Trophoblast cell (in vitro differentiated cells and primary cell): ENCODE results near the gene IFNL1.

ENCODE experiments used
- DNase-seq, 2 donors: peaks; one replicate each; pipeline ENCODE4 v3.0.0-alpha.2; 2016
- H2AFZ ChIP-seq: 2 replicates; pipeline ENCODE4 v1.6.1; 2013; ENCODE audit warnings: low read length, moderate library complexity, mild to moderate bottlenecking; ENCODE audit not compliant: insufficient read depth, poor library complexity
- H2AK5ac ChIP-seq: 2 replicates; pipeline ENCODE4 v1.6.1; 2013; ENCODE audit warnings: mild to moderate bottlenecking, low read length
- H2BK120ac ChIP-seq: 2 replicates; pipeline ENCODE4 v1.6.1; 2013; ENCODE audit warnings: low read length, mild to moderate bottlenecking, moderate library complexity; ENCODE audit not compliant: insufficient read depth, poor library complexity
- H2BK12ac ChIP-seq: 2 replicates; pipeline ENCODE4 v1.6.1; 2013; ENCODE audit warnings: mild to moderate bottlenecking, low read length, moderate library complexity
- H2BK5ac ChIP-seq: 2 replicates; pipeline ENCODE4 v1.6.1; 2013; ENCODE audit warnings: low read length, low read depth, moderate library complexity, mild to moderate bottlenecking; ENCODE audit not compliant: poor library complexity
- H3K14ac ChIP-seq: 2 replicates; pipeline ENCODE4 v1.6.1; 2013; ENCODE audit warnings: mild to moderate bottlenecking, low read length
- H3K18ac ChIP-seq: 2 replicates; pipeline ENCODE4 v1.6.1; 2013; ENCODE audit warnings: mild to moderate bottlenecking, low read length
- H3K23ac ChIP-seq: 2 replicates; pipeline ENCODE4 v1.6.1; 2013; ENCODE audit warnings: low read length
- H3K27ac ChIP-seq: 2 replicates; pipeline ENCODE4 v1.5.1; 2013; ENCODE audit warnings: low read depth, mild to moderate bottlenecking, inconsistent platforms, low read length, moderate library complexity
- H3K27me3 ChIP-seq: 2 replicates; pipeline ENCODE4 v1.6.1; 2013; ENCODE audit warnings: inconsistent platforms, mild to moderate bottlenecking, low read length, moderate library complexity; ENCODE audit not compliant: insufficient read depth
- H3K36me3 ChIP-seq, 2 experiments: 1 replicate in 1 of 2; 2 replicates in 1 of 2; pipeline ENCODE4 v1.6.1; 2013; ENCODE audit warnings: low read length in 2 of 2, mild to moderate bottlenecking in 2 of 2, moderate library complexity in 1 of 2; ENCODE audit not compliant: insufficient read depth in 2 of 2, control insufficient read depth in 1 of 2
- H3K4ac ChIP-seq: 2 replicates; pipeline ENCODE4 v1.6.1; 2013; ENCODE audit warnings: low read depth, mild to moderate bottlenecking, low read length, moderate library complexity
- H3K4me1 ChIP-seq, 2 experiments: 1 replicate in 1 of 2; 2 replicates in 1 of 2; pipeline ENCODE4 v1.6.1; 2013; ENCODE audit warnings: low read length in 2 of 2, mild to moderate bottlenecking in 2 of 2, moderate library complexity in 1 of 2; ENCODE audit not compliant: insufficient read depth in 2 of 2, control insufficient read depth in 1 of 2
- H3K4me2 ChIP-seq: 2 replicates; pipeline ENCODE4 v1.6.1; 2013; ENCODE audit warnings: inconsistent platforms, mild to moderate bottlenecking, low read length, moderate library complexity
- H3K4me3 ChIP-seq: 2 replicates; pipeline ENCODE4 v1.5.1; 2013; ENCODE audit warnings: mild to moderate bottlenecking, low read depth, low read length, inconsistent platforms
- H3K79me1 ChIP-seq: one replicate; pipeline ENCODE4 v1.6.1; 2013; ENCODE audit warnings: low read length
- H3K79me2 ChIP-seq: 2 replicates; pipeline ENCODE4 v1.6.1; 2013; ENCODE audit warnings: low read length, mild to moderate bottlenecking; ENCODE audit not compliant: control insufficient read depth, insufficient read depth, poor library complexity
- H3K9ac ChIP-seq: 2 replicates; pipeline ENCODE4 v1.6.1; 2013; ENCODE audit warnings: mild to moderate bottlenecking, low read length
- H3K9me3 ChIP-seq: 2 replicates; pipeline ENCODE4 v1.6.1; 2013; ENCODE audit warnings: low read depth, mild to moderate bottlenecking, control low read depth, inconsistent platforms, low read length; ENCODE audit not compliant: insufficient read depth
- H4K12ac ChIP-seq: 2 replicates; pipeline ENCODE4 v1.6.1; 2013; ENCODE audit warnings: low read depth, mild to moderate bottlenecking, low read length, moderate library complexity
- H4K8ac ChIP-seq: 2 replicates; pipeline ENCODE4 v1.6.1; 2013; ENCODE audit warnings: low read depth, mild to moderate bottlenecking, low read length, moderate library complexity
- H4K91ac ChIP-seq: one replicate; pipeline ENCODE4 v1.6.1; 2013; ENCODE audit warnings: low read depth, mild to moderate bottlenecking, low read length, moderate library complexity
- WGBS: extraction: QIAGEN DNeasy Blood & Tissue Kit; methylation state at CpG from one replicate; pipeline ENCODE4 v1.1.7; 2013; ENCODE audit warnings: missing lambda C conversion rate; ENCODE audit not compliant: insufficient read length, insufficient coverage; ENCODE audit errors: extremely low coverage; 5-methylcytosine and 5-hydroxymethylcytosine counted together

The IFNL1 gene

GRCh38 chr19:39254531-39255345 lies 41.5 kb upstream of the IFNL1 start:
- Histone ChIP-seq H3K4ac (no peak overlapping the region), H3K23ac (no peak overlapping the region), H4K8ac (no peak overlapping the region), H2BK12ac (no peak overlapping the region), H3K79me1 (no peaks in the 10 kb centered on the region), H4K12ac (no peak overlapping the region), H3K27ac (no peak overlapping the region), H3K9me3 (peaks cover 3% of the 10 kb centered on the region), H3K4me2 (no peak overlapping the region), H2BK5ac (no peak overlapping the region), H3K79me2 (no peaks in the 10 kb centered on the region), H3K4me3 (no peak overlapping the region), H3K36me3 (no peaks in the 10 kb centered on the region), H3K14ac (no peak overlapping the region), H3K27me3 (no peaks in the 10 kb centered on the region), H2BK120ac (no peak overlapping the region), H3K9ac (no peak overlapping the region), H2AFZ (no peak overlapping the region), H3K18ac (no peak overlapping the region), H2AK5ac (no peak overlapping the region), H3K4me1 (peaks cover 0 to 3% of the 10 kb centered on the region in 2 experiments), H4K91ac (no peak overlapping the region)
- no peak for DNase-seq
- WGBS: no CpG with 5 or more reads among the region's 29 CpGs

- no peak for DNase-seq
- Histone ChIP-seq H4K91ac (no peak overlapping the region), H3K18ac (no peak overlapping the region), H3K9ac (no peak overlapping the region), H4K12ac (no peak overlapping the region), H2AK5ac (no peak overlapping the region), H4K8ac (no peak overlapping the region), H2BK12ac (no peak overlapping the region), H2BK120ac (no peak overlapping the region), H3K4me2 (no peak overlapping the region), H3K14ac (no peak overlapping the region), H3K4me1 (peaks cover 0 to 5% of the 10 kb centered on the region in 2 experiments), H3K27me3 (no peaks in the 10 kb centered on the region), H3K79me2 (no peaks in the 10 kb centered on the region), H2AFZ (no peak overlapping the region), H3K27ac (no peak overlapping the region), H3K4me3 (no peak overlapping the region), H3K79me1 (no peaks in the 10 kb centered on the region), H3K36me3 (no peaks in the 10 kb centered on the region), H3K4ac (no peak overlapping the region), H2BK5ac (no peak overlapping the region), H3K9me3 (peaks cover 3% of the 10 kb centered on the region), H3K23ac (no peak overlapping the region)
- no CpG with 5 or more reads among the region's 4 CpGs for WGBS
Observed at GRCh38 chr19:39257227-39257626, 39.0 kb upstream of the IFNL1 start.

GRCh38 chr19:39261704-39262103 lies 34.5 kb upstream of the IFNL1 start:
- Histone ChIP-seq H3K36me3 (no peaks in the 10 kb centered on the region), H2BK5ac (no peak overlapping the region), H3K23ac (no peak overlapping the region), H3K4me3 (no peak overlapping the region), H3K4ac (no peak overlapping the region), H4K8ac (no peak overlapping the region), H4K12ac (no peak overlapping the region), H3K4me1 (peaks cover 0 to 15% of the 10 kb centered on the region in 2 experiments), H2AFZ (no peak overlapping the region), H3K18ac (no peak overlapping the region), H3K14ac (no peak overlapping the region), H2BK12ac (no peak overlapping the region), H3K4me2 (no peak overlapping the region), H2AK5ac (no peak overlapping the region), H3K27me3 (peaks cover 28% of the 10 kb centered on the region), H3K79me1 (no peaks in the 10 kb centered on the region), H3K9ac (no peak overlapping the region), H4K91ac (no peak overlapping the region), H2BK120ac (no peak overlapping the region), H3K9me3 (peaks cover 9% of the 10 kb centered on the region), H3K27ac (no peak overlapping the region), H3K79me2 (no peaks in the 10 kb centered on the region)
- WGBS: no CpG with 5 or more reads among the region's 3 CpGs
- no peak for DNase-seq

- H3K9me3 ChIP-seq: peaks cover 9% of the 10 kb centered on the region
- H4K8ac ChIP-seq: no peak overlapping the region
- H4K91ac ChIP-seq: no peak overlapping the region
- no peak overlapping the region for H3K27ac ChIP-seq
- H3K27me3 ChIP-seq: peaks cover 28% of the 10 kb centered on the region
- no peaks in the 10 kb centered on the region for H3K79me1 ChIP-seq
- no peak overlapping the region for H3K4me3 ChIP-seq
- H2BK120ac ChIP-seq: no peak overlapping the region
- no peaks in the 10 kb centered on the region for H3K36me3 ChIP-seq
- no peak overlapping the region for H3K23ac ChIP-seq
- peak; percentile 38 to 56 for DNase-seq
- no peak overlapping the region for H4K12ac ChIP-seq
- peaks cover 0 to 15% of the 10 kb centered on the region in 2 experiments for H3K4me1 ChIP-seq
- H3K14ac ChIP-seq: no peak overlapping the region
- H2BK12ac ChIP-seq: no peak overlapping the region
- H2AK5ac ChIP-seq: no peak overlapping the region
- WGBS: no CpG with 5 or more reads among the region's 4 CpGs
- no peak overlapping the region for H3K4me2 ChIP-seq
- no peak overlapping the region for H2BK5ac ChIP-seq
- no peaks in the 10 kb centered on the region for H3K79me2 ChIP-seq
- H2AFZ ChIP-seq: no peak overlapping the region
- H3K18ac ChIP-seq: no peak overlapping the region
- H3K9ac ChIP-seq: no peak overlapping the region
- H3K4ac ChIP-seq: no peak overlapping the region
Observed at GRCh38 chr19:39262496-39262895, 33.7 kb upstream of the IFNL1 start.
